C4-2B (cell line): ENCODE measurements around the gene PNPLA6.

Experiments used
- H3K27ac ChIP-seq: fragments of 450-650 bp; 2 replicates; pipeline ENCODE4 v1.5.1; 2017
- ZFX ChIP-seq: fragments of 450-650 bp; IDR thresholded peaks from 2 replicates; pipeline ENCODE4 v1.6.1; 2017
- TF ChIP-seq, protein P1 (sequence below): fragments of 450-650 bp; conservative IDR thresholded peaks from 2 replicates; pipeline ENCODE4 v1.5.1; 2017; ENCODE audit warnings: mild to moderate bottlenecking

Gene PNPLA6

DNA sequence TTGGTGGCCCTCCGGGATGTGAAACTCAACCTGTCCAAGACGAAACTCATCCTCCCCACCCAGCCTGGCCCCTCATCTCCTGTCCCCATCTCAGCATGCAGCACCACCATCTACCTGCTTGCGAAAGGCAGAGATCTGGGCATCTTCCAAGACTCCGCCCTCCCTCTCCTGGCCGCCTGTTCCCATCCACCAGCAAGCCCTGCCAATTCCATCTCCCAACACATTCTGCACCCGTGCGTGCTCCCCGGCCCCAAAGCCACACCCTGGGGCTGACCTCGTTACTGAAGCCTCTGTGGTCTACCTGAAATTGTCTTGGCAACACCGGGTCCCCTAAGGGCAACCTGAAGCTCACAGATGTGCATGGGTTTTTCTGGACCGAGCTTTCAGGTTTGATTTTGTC, 46.9 kb downstream of the PNPLA6 start:
- TF ChIP-seq ZFX, result no peak
- TF ChIP-seq, protein P1, sequence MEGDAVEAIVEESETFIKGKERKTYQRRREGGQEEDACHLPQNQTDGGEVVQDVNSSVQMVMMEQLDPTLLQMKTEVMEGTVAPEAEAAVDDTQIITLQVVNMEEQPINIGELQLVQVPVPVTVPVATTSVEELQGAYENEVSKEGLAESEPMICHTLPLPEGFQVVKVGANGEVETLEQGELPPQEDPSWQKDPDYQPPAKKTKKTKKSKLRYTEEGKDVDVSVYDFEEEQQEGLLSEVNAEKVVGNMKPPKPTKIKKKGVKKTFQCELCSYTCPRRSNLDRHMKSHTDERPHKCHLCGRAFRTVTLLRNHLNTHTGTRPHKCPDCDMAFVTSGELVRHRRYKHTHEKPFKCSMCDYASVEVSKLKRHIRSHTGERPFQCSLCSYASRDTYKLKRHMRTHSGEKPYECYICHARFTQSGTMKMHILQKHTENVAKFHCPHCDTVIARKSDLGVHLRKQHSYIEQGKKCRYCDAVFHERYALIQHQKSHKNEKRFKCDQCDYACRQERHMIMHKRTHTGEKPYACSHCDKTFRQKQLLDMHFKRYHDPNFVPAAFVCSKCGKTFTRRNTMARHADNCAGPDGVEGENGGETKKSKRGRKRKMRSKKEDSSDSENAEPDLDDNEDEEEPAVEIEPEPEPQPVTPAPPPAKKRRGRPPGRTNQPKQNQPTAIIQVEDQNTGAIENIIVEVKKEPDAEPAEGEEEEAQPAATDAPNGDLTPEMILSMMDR, result no peak

DNA sequence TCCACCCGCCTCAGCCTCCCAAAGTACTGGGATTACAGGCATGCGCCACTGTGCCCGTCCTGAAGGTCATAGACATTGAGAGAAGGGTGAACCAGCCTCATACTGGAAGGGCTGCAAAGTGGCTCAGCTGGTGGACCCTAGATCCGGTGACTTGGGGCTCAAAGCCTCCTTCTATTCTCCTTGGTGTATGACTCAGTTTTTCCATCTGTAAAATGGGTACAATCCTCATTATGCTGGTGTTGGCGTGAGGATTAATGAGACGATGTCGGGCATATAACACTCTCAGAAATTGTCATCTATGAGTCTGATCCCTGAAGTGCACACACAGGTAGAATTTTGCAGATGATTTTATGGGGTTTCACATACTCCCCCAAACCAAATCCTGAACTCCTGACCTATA, 54.3 kb downstream of the PNPLA6 start:
- no peak for TF ChIP-seq ZFX
- TF ChIP-seq, protein P1, result no peak
- peak overlapping the region; percentile 6; the same call in 1 of the 2 replicates for H3K27ac ChIP-seq

More for the DNA sequence above, 46.9 kb downstream of the PNPLA6 start:
- no peak overlapping the region for H3K27ac ChIP-seq

DNA sequence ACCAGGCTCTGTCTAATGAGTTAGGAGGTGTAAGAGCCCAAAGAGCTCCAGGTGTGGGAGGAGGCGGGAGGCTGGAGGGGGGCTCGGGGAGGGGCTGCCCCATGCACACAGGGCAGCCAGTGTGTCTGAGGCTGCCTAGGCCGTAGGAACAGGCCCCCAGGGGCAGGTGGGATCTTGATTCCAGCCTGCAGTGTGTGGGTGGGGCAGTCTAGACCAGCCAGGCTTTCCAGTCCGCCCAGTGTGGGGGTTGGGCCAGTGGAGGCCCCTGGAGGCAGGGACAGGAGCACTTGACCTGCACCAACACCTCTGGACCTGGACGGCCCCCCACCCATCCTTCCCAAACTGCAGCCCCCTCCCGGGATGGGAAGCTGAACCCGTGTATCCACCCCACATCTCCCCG, 54.7 kb downstream of the PNPLA6 start:
- TF ChIP-seq, protein P1, result no peak
- no peak for TF ChIP-seq ZFX
- H3K27ac ChIP-seq, result peak overlapping the region; percentile 6; the same call in 1 of the 2 replicates

DNA sequence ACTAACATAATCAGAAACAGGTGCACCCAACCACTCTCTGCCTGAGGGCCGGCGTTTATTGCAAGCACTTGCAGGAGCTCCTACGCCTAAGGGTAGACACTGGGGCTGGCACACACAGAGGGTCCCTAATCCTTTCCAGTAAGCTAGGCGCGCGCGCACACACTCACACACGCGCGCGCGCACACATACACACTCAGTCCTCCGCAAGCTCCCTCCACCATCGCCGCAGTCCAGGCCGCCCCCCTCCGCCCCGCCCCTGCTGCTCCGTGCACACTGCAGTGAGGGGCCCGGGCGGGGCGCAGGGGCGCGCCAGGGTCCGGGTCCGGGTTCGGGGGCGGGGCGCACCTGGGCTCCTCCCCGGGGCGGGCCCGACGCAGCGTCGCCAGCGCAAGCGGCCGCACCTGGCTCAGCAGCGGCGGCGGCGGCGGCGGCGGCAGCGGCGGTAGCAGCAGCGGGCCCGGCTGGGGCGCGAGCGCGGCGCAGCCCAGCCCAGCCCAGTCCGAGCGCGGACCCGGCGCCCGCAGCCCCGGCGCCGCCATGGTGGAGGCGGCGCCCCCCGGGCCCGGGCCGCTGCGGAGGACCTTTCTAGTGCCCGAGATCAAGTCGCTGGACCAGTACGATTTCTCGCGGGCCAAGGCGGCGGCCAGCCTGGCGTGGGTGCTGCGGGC, 60.1 kb downstream of the PNPLA6 start, which contains the start of gene CAMSAP3:
Gene CAMSAP3 (plus strand): TSS at position 398 of the 668 bp plus-strand sequence. CDS start 140 bp downstream, at position 538.
- H3K27ac ChIP-seq, result peak within 1 kb of the TSS; percentile 66
- no peak for TF ChIP-seq ZFX
- TF ChIP-seq, protein P1, result no peak

DNA sequence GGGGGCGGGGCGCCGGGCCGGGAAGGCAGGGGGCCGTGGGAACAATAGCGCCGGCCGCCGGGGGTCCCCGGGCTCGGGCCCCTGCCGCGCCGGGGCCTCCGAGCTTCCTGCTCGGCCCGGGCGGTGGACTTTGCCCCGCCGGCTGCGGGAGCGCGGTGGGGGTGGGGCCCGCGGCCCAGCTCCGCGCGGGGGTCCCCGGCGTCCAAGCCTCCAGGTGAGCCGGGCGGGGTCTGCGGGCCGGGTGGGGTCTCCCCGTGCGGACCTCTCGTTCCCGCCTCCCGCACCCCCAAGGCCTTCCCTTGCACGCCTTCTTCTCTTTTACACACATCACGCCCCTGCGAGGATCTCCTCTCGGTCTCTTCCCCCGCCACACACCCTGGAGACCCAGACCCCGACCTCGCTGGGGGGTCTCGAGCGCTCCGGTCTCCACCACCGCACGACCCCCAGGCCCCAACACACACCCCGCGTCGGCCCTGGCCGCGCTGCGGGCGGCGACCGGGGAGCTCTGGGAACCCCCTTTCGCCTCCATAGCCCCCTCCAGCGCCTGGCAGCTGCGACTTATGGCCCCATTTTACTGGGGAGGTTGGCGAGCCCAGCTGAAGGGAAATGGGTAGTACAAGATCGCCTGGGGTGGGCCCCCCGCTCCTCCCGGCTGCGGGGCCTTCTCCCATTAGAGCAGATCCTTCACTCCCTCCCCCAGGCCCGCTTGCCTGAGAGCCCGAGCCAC, 60.9 kb downstream of the PNPLA6 start:
- H3K27ac ChIP-seq, result peak overlapping the region; percentile 66
- TF ChIP-seq, protein P1, result no peak
- TF ChIP-seq ZFX, result 0 out of 2 replicates have a peak, but pooled peaks have one; percentile 55

DNA sequence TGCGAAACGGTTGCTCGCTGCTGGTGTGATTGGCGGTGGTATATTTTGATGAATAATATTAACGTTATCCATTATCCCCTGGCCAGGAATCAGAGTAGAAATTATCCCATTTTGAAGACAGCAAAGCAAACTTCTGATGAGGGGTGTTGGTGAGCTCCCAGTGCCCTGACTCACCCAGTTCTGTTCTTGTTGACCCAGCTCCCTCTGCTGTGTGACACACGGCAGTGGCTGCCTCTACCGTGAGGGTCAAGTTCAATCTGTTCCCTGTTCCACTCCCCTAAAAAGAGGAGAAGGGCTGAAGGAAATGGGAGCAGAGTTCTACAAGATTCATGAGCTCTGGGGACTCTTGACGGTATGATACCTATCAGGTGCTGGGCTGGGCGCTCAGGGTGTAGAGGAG, 62.2 kb downstream of the PNPLA6 start:
- H3K27ac ChIP-seq, result no peak overlapping the region
- TF ChIP-seq ZFX, result no peak
- TF ChIP-seq, protein P1, result no peak

DNA sequence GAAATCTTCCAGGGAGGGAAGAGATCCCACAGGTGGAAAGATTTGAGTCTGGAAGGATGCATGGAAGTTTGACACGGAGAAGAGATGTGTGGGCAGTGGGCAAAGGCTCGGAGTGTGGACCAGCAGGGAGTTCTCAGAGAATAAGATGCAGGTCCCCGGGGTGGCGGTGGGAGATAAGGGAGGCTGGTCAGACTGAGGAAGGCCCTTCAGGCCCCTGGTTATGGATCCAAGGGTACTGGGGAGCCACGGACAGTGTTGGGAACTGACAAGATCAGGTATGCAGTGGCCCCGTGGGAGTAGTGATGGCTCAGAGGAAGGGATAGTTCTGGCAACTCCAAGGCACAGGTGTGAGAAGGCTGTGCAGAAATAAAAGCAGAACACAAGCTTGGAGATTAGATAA, 62.7 kb downstream of the PNPLA6 start:
- TF ChIP-seq, protein P1, result no peak
- no peak for TF ChIP-seq ZFX

More for the DNA sequence above, 62.7 kb downstream of the PNPLA6 start:
- no peak overlapping the region for H3K27ac ChIP-seq
